Neural progenitor cell (in vitro differentiated cells): ENCODE data around the gene UBAP2.

Experiments
- CTCF ChIP-seq: fragments of 200-600 bp; sonication (generic); IDR thresholded peaks from 2 replicates; pipeline ENCODE4 v1.5.1; 2017; ENCODE audit warnings: antibody characterized with exemption, mild to moderate bottlenecking
- EZH2 ChIP-seq: fragments of 200-600 bp; sonication (generic); IDR thresholded peaks from 2 replicates; pipeline ENCODE4 v1.6.1; 2017; ENCODE audit warnings: antibody characterized with exemption, mild to moderate bottlenecking, moderate library complexity
- EZH2phosphoT487 ChIP-seq: fragments of 200-600 bp; sonication (generic); IDR thresholded peaks from 2 replicates; pipeline ENCODE4 v1.6.1; 2017; ENCODE audit warnings: antibody characterized with exemption

DNA sequence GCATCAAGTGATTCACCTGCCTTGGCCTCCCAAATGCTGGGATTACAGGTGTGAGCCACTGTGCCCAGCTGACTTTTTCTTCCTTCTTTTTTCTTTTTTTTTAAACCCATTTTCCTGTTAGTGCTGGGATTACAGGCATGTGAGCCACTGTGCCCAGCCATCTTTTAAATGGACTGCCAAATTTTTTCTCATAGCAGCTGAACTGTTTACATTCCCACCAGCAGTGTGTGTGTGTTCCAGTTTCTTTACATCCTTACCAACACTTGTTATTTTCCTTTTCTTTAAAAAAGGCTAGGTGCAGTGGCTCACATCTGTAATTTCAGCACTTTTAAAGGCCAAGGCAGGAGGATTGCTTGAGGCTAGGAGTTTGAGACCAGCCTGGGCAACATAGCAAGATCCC, 154.8 kb downstream of the UBAP2 start:
- TF ChIP-seq CTCF, result no peak
- no peak for TF ChIP-seq EZH2phosphoT487
- no peak for TF ChIP-seq EZH2
